B cell (primary cell): ENCODE results near the gene NYAP2. TPM values are rescaled to one million over a fixed set of nuclear protein-coding genes. Genes with fewer than 3 reads are reported as not detected.

Source experiments
- ATAC-seq: fragments of 200-7000 bp; cut with Tn5 transposase; one replicate; pipeline ENCODE4 v1.10.0; 2021; ENCODE audit warnings: low read depth, mild to moderate bottlenecking, moderate number of reproducible peaks, moderate library complexity
- CTCF ChIA-PET: fragments of 350-600 bp; sonication (Branson Sonifier 250); formaldehyde crosslinking; loops from one replicate; lab custom pipeline; 2021; ENCODE audit warnings: antibody characterized with exemption, inconsistent platforms; lab: Charles Lee
- POLR2A ChIA-PET: fragments of 350-600 bp; sonication (Branson Sonifier 250); formaldehyde crosslinking; loops from one replicate; lab custom pipeline; 2021; ENCODE audit warnings: antibody characterized with exemption; lab: Charles Lee
- DNase-seq: peaks from one replicate; pipeline ENCODE4 v3.0.0; 2013
- H2AFZ ChIP-seq: 2 replicates; pipeline ENCODE4 v1.6.1; 2012; ENCODE audit warnings: mild to moderate bottlenecking, low read depth, low read length; ENCODE audit not compliant: insufficient read depth, poor library complexity, severe bottlenecking
- H3K27ac ChIP-seq, 2 donors: 1 replicate in 1 of 2; 2 replicates in 1 of 2; pipeline ENCODE4 v1.5.1; 2012 to 2013; ENCODE audit warnings: low read length in 2 of 2, mild to moderate bottlenecking in 2 of 2, moderate library complexity in 1 of 2
- H3K27me3 ChIP-seq, 4 experiments: fragments of 200-600 bp in 1 of 4; sonication (generic) in 1 of 4; replicated peaks in 1 of 4; 1 replicate in 2 of 4; 2 replicates in 2 of 4; pipeline versions ENCODE4 v1.6.1 to v1.7.0; 2013 to 2016; ENCODE audit warnings: low read length in 3 of 4, mild to moderate bottlenecking in 2 of 4, mixed read lengths in 1 of 4, moderate library complexity in 1 of 4; ENCODE audit not compliant: insufficient read depth in 4 of 4, control insufficient read depth in 3 of 4; ENCODE audit errors: control extremely low read depth in 1 of 4
- H3K36me3 ChIP-seq, 2 experiments: replicated peaks in 1 of 2; 1 replicate in 1 of 2; 2 replicates in 1 of 2; pipeline versions ENCODE4 v1.6.1 to v1.7.1; 2013; ENCODE audit warnings: low read length in 1 of 2; ENCODE audit not compliant: insufficient read depth in 2 of 2, control insufficient read depth in 1 of 2; ENCODE audit errors: control extremely low read depth in 1 of 2, extremely low read depth in 1 of 2
- H3K4me1 ChIP-seq, 2 donors: fragments of 200-600 bp in 1 of 2; sonication (generic) in 1 of 2; 1 replicate in 1 of 2; 2 replicates in 1 of 2; pipeline versions ENCODE4 v1.5.1 to v1.6.1; 2013 to 2017; ENCODE audit warnings: low read length in 2 of 2; ENCODE audit not compliant: control insufficient read depth in 2 of 2, insufficient read depth in 2 of 2
- H3K4me2 ChIP-seq: replicated peaks from 2 replicates; pipeline ENCODE3; 2012; ENCODE audit warnings: mild to moderate bottlenecking, low read depth, low read length; ENCODE audit not compliant: poor library complexity, severe bottlenecking
- H3K4me3 ChIP-seq, 5 experiments: fragments of 200-600 bp in 1 of 5; sonication (generic) in 1 of 5; 1 replicate in 3 of 5; 2 replicates in 2 of 5; pipeline versions ENCODE4 v1.5.1 to v1.7.0; 2011 to 2016; ENCODE audit warnings: low read length in 4 of 5, mild to moderate bottlenecking in 4 of 5, low read depth in 2 of 5, control low read depth in 1 of 5, moderate library complexity in 1 of 5; ENCODE audit not compliant: insufficient read depth in 1 of 5; ENCODE audit errors: control extremely low read depth in 1 of 5, extremely low read depth in 1 of 5
- H3K79me2 ChIP-seq: fragments of 200-600 bp; sonication (generic); one replicate; pipeline ENCODE4 v1.6.0; 2016; ENCODE audit warnings: low read length; ENCODE audit not compliant: control insufficient read depth, insufficient read depth
- H3K9ac ChIP-seq: fragments of 200-600 bp; sonication (generic); 2 replicates; pipeline ENCODE4 v1.6.1; 2017; ENCODE audit warnings: mild to moderate bottlenecking, low read length, moderate library complexity
- H3K9me3 ChIP-seq, 3 donors: one replicate each; pipeline versions ENCODE4 v1.6.1 to v1.7.1; 2013; ENCODE audit warnings: low read length in 2 of 3; ENCODE audit not compliant: control insufficient read depth in 2 of 3, insufficient read depth in 1 of 3; ENCODE audit errors: control extremely low read depth in 1 of 3
- H4K20me1 ChIP-seq: 2 replicates; pipeline ENCODE4 v1.6.0; 2012; ENCODE audit warnings: mild to moderate bottlenecking, low read length; ENCODE audit not compliant: insufficient read depth, control insufficient read depth, poor library complexity, severe bottlenecking
- H3K27ac Mint-ChIP-seq: one replicate; pipeline ENCODE4 v1.8.0; 2021; ENCODE audit warnings: mixed read lengths
- H3K27me3 Mint-ChIP-seq: one replicate; pipeline ENCODE4 v1.8.0; 2021; ENCODE audit warnings: mixed read lengths
- H3K4me1 Mint-ChIP-seq: one replicate; pipeline ENCODE4 v1.8.0; 2021; ENCODE audit warnings: mixed read lengths
- H3K4me3 Mint-ChIP-seq: one replicate; pipeline ENCODE4 v1.8.0; 2021; ENCODE audit warnings: mixed read lengths
- H3K9me3 Mint-ChIP-seq: one replicate; pipeline ENCODE4 v1.8.0; 2022; ENCODE audit warnings: mixed read lengths; ENCODE audit not compliant: insufficient read depth
- EZH2 ChIP-seq: IDR thresholded peaks from 2 replicates; pipeline ENCODE4 v1.6.1; 2012; ENCODE audit warnings: borderline replicate concordance, low read depth, mild to moderate bottlenecking, moderate library complexity, low read length; ENCODE audit not compliant: insufficient read depth, poor library complexity, severe bottlenecking
- WGBS: methylation state at CpG from one replicate; pipeline ENCODE4 v1.1.5; 2013; ENCODE audit warnings: missing lambda C conversion rate; ENCODE audit not compliant: insufficient coverage; 5-methylcytosine and 5-hydroxymethylcytosine counted together
- intact Hi-C: fragments of 100-400 bp; cut with micrococcal nuclease; formaldehyde crosslinking; loops from one replicate; pipeline ENCODE4 v1.10.0; 2022
- polyA plus RNA-seq: library from polyadenylated mRNA; depleted of rRNA; stranded (reverse); fragments of >200 nt; gene quantifications from 2 replicates; pipeline ENCODE4 v1.2.3, GENCODE V29; 2012
- total RNA-seq, 2 donors: library from RNA; stranded (reverse); fragments of 120-200 nt in 1 of 2; gene quantifications; 1 replicate in 1 of 2; 2 replicates in 1 of 2; pipeline versions ENCODE4 v1.2.3 to v1.2.4, GENCODE V29; 2013 to 2022
- TF ChIP-seq, protein P1 (sequence below): fragments of 200-600 bp; IDR thresholded peaks from one replicate; pipeline ENCODE4 v1.8.0; 2022; ENCODE audit warnings: antibody characterized with exemption, mild to moderate bottlenecking

The NYAP2 gene
- total and polyA plus RNA-seq, 2 donors (not counting 1 experiment from before 2014, with no cell fraction given) = 0.12 to 0.17 TPM

DNA sequence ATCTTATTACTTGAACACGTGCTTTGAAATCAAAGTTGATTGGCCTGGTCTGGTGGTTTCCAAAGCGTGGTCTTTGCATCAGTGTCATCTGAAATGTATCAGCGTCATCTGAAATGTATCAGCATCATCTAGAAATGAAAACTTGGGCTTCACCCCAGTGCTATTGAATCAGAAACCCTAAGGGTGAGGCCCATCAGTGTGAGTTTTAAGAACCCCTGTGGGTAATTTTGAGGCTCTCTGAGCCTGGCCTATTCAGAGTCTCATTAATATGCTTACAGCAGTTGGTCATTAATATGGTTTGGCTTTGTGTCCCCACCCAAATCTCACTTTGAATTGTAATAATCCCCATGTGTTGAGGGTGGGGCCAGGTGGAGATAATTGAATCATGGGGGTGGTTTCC, 85.2 kb downstream of the NYAP2 start:
- TF ChIP-seq EZH2 = no peak
- TF ChIP-seq, protein P1, sequence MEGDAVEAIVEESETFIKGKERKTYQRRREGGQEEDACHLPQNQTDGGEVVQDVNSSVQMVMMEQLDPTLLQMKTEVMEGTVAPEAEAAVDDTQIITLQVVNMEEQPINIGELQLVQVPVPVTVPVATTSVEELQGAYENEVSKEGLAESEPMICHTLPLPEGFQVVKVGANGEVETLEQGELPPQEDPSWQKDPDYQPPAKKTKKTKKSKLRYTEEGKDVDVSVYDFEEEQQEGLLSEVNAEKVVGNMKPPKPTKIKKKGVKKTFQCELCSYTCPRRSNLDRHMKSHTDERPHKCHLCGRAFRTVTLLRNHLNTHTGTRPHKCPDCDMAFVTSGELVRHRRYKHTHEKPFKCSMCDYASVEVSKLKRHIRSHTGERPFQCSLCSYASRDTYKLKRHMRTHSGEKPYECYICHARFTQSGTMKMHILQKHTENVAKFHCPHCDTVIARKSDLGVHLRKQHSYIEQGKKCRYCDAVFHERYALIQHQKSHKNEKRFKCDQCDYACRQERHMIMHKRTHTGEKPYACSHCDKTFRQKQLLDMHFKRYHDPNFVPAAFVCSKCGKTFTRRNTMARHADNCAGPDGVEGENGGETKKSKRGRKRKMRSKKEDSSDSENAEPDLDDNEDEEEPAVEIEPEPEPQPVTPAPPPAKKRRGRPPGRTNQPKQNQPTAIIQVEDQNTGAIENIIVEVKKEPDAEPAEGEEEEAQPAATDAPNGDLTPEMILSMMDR = no peak
- Histone ChIP-seq H3K27ac (no peak overlapping the region), H3K9ac (no peak overlapping the region), H3K4me2 (no peak overlapping the region), H3K79me2 (no peaks in the 10 kb centered on the region), H3K36me3 (no peaks in the 10 kb centered on the region), H3K4me1 (no peaks in the 10 kb centered on the region), H4K20me1 (no peaks in the 10 kb centered on the region), H3K9me3 (no peaks in the 10 kb centered on the region), H2AFZ (no peak overlapping the region), H3K27me3 (no peaks in the 10 kb centered on the region), H3K4me3 (no peak overlapping the region)
- no peak for ATAC-seq
- Mint-ChIP-seq H3K27me3 (no peaks in the 10 kb centered on the region), H3K9me3 (peaks cover 3% of the 10 kb centered on the region), H3K4me3 (no peak overlapping the region), H3K4me1 (peaks cover 5% of the 10 kb centered on the region), H3K27ac (no peak overlapping the region)
- WGBS = 77% methylated on average over 3 of the region's 3 CpGs
- CTCF ChIA-PET = no interaction called here
- no peak for DNase-seq
- intact Hi-C loops = no loop called here
- POLR2A ChIA-PET = no interaction called here

DNA sequence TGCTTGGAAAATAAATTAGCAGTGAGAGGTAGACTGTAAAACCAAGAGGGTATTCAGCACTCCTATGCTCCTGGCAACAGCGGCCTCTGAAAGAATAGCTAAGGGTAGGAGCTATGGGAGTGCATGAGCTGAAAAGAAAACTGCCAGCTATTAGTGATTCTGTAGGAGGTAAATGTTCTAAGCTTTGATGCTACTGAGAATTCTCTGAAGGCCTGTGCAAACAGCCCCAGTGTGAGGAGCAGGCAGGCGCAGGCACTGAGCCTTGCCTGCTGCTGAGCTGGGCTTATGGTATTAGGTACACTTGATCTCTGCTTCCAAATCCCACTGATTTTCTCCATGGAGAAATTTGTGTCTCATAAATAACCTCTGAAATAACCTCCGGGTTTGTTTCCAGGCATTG, 86.7 kb downstream of the NYAP2 start:
- 93% methylated on average over 2 of the region's 3 CpGs for WGBS
- H4K20me1 ChIP-seq = no peaks in the 10 kb centered on the region
- H3K9me3 ChIP-seq = no peaks in the 10 kb centered on the region
- H3K79me2 ChIP-seq = no peaks in the 10 kb centered on the region
- ChIA-PET POLR2A (no interaction called here), CTCF (no interaction called here)
- no peak overlapping the region for H3K4me2 ChIP-seq
- intact Hi-C loops = no loop called here
- DNase-seq (no peak), ATAC-seq (no peak)
- H3K36me3 ChIP-seq = no peaks in the 10 kb centered on the region
- Mint-ChIP-seq H3K27me3 (no peaks in the 10 kb centered on the region), H3K27ac (no peak overlapping the region), H3K9me3 (peaks cover 3% of the 10 kb centered on the region), H3K4me3 (no peak overlapping the region), H3K4me1 (peaks cover 5% of the 10 kb centered on the region)
- H3K4me1 ChIP-seq = no peaks in the 10 kb centered on the region
- no peak overlapping the region for H3K4me3 ChIP-seq
- no peak overlapping the region for H2AFZ ChIP-seq
- H3K9ac ChIP-seq = no peak overlapping the region
- TF ChIP-seq, protein P1 = no peak
- H3K27me3 ChIP-seq = no peaks in the 10 kb centered on the region
- H3K27ac ChIP-seq = no peak overlapping the region
